Stomach smooth muscle (tissue), 2 donors: Measurements from ENCODE around the gene RTN4.
"Not testable (repeated sequence)": the region's sequence is repeated elsewhere in the genome, so short reads cannot be mapped to it uniquely, and the experiment has no call there.

ENCODE experiments used
- H3K27ac ChIP-seq: one replicate; pipeline ENCODE4 v1.7.0; 2013; ENCODE audit warnings: mild to moderate bottlenecking, low read length, inconsistent platforms
- H3K27me3 ChIP-seq, 2 donors: one replicate each; pipeline ENCODE4 v1.7.0; 2013; ENCODE audit warnings: low read length in 2 of 2; ENCODE audit not compliant: insufficient read depth in 2 of 2, control insufficient read depth in 1 of 2
- H3K36me3 ChIP-seq, 2 donors: one replicate each; pipeline ENCODE4 v1.7.0; 2013; ENCODE audit warnings: low read length in 2 of 2; ENCODE audit not compliant: control insufficient read depth in 2 of 2, insufficient read depth in 2 of 2
- H3K4me1 ChIP-seq: one replicate; pipeline ENCODE4 v1.7.0; 2013; ENCODE audit warnings: low read length; ENCODE audit not compliant: control insufficient read depth, insufficient read depth
- H3K4me3 ChIP-seq, 2 donors: one replicate each; pipeline ENCODE4 v1.7.0; 2013; ENCODE audit warnings: low read length in 2 of 2
- H3K9ac ChIP-seq, 2 donors: one replicate each; pipeline ENCODE4 v1.7.0; 2013; ENCODE audit warnings: low read length in 2 of 2, mild to moderate bottlenecking in 1 of 2
- H3K9me3 ChIP-seq, 2 donors: one replicate each; pipeline ENCODE4 v1.7.0; 2013; ENCODE audit warnings: low read length in 2 of 2; ENCODE audit not compliant: control insufficient read depth in 2 of 2
- donor health status: healthy.
- donor health status: Pancreatic carcinoma.

RTN4 gene

GRCh38 chr2:55050100-55050994, at the start of gene RTN4:
Gene RTN4 (minus strand): TSS chr2:55050451. CDS start chr2:55050300, 151 bp downstream.
- Histone ChIP-seq H3K36me3 (no peaks in the 10 kb centered on the region), H3K27me3 (no peaks in the 10 kb centered on the region), H3K9ac (peak within 1 kb of the TSS; percentile 91 to 96), H3K27ac (peak within 1 kb of the TSS; percentile 96), H3K9me3 (no peaks in the 10 kb centered on the region), H3K4me1 (peaks cover 23% of the 10 kb centered on the region), H3K4me3 (peak within 1 kb of the TSS; percentile 95 to 96)

GRCh38 chr2:55099493-55099877, 49.2 kb upstream of the RTN4 start:
- peak overlapping the region; percentile 75 for H3K27ac ChIP-seq
- peaks cover 33% of the 10 kb centered on the region for H3K4me1 ChIP-seq

GRCh38 chr2:55097461-55098410, 47.5 kb upstream of the RTN4 start:
- no peaks in the 10 kb centered on the region for H3K36me3 ChIP-seq
- no peaks in the 10 kb centered on the region for H3K9me3 ChIP-seq
- peak overlapping the region; percentile 71 for H3K27ac ChIP-seq
- no peak overlapping the region for H3K9ac ChIP-seq
- no peak overlapping the region for H3K4me3 ChIP-seq
- peaks cover 33% of the 10 kb centered on the region for H3K4me1 ChIP-seq
- no peaks in the 10 kb centered on the region for H3K27me3 ChIP-seq

More at GRCh38 chr2:55099493-55099877, 49.2 kb upstream of the RTN4 start:
- no peak overlapping the region for H3K9ac ChIP-seq
- no peak overlapping the region for H3K4me3 ChIP-seq
- no peaks in the 10 kb centered on the region for H3K9me3 ChIP-seq
- H3K36me3 ChIP-seq, result no peaks in the 10 kb centered on the region
- H3K27me3 ChIP-seq, result no peaks in the 10 kb centered on the region

- Histone ChIP-seq H3K9ac (no peak overlapping the region), H3K4me3 (no peak overlapping the region), H3K36me3 (no peaks in the 10 kb centered on the region), H3K4me1 (peaks cover 31% of the 10 kb centered on the region), H3K9me3 (no peaks in the 10 kb centered on the region), H3K27ac (peak overlapping the region; percentile 71), H3K27me3 (no peaks in the 10 kb centered on the region)
Observed at GRCh38 chr2:55097082-55097460, 46.8 kb upstream of the RTN4 start.

GRCh38 chr2:55096586-55096985, 46.3 kb upstream of the RTN4 start:
- no peak overlapping the region for H3K4me3 ChIP-seq
- peak overlapping the region; percentile 71 for H3K27ac ChIP-seq
- H3K4me1 ChIP-seq, result peaks cover 28% of the 10 kb centered on the region
- no peaks in the 10 kb centered on the region for H3K27me3 ChIP-seq
- no peaks in the 10 kb centered on the region for H3K9me3 ChIP-seq
- no peaks in the 10 kb centered on the region for H3K36me3 ChIP-seq
- H3K9ac ChIP-seq, result no peak overlapping the region

- Histone ChIP-seq H3K27ac (no peak overlapping the region), H3K4me3 (no peak overlapping the region), H3K4me1 (peaks cover 13% of the 10 kb centered on the region), H3K9ac (no peak overlapping the region), H3K9me3 (no peaks in the 10 kb centered on the region), H3K27me3 (no peaks in the 10 kb centered on the region), H3K36me3 (no peaks in the 10 kb centered on the region)
Observed at GRCh38 chr2:55093381-55093780, 43.1 kb upstream of the RTN4 start.

GRCh38 chr2:55092439-55092838, 42.2 kb upstream of the RTN4 start:
- no peak overlapping the region for H3K27ac ChIP-seq

GRCh38 chr2:55091681-55092080, 41.4 kb upstream of the RTN4 start:
- H3K9me3 ChIP-seq, H3K36me3 ChIP-seq, H3K27ac ChIP-seq, H3K9ac ChIP-seq, H3K4me1 ChIP-seq, H3K27me3 ChIP-seq, H3K4me3 ChIP-seq: not testable (repeated sequence)

More at GRCh38 chr2:55092439-55092838, 42.2 kb upstream of the RTN4 start:
- no peak overlapping the region for H3K9ac ChIP-seq
- H3K9me3 ChIP-seq, result no peaks in the 10 kb centered on the region
- peaks cover 9% of the 10 kb centered on the region for H3K4me1 ChIP-seq
- H3K27me3 ChIP-seq, result no peaks in the 10 kb centered on the region
- no peaks in the 10 kb centered on the region for H3K36me3 ChIP-seq
- H3K4me3 ChIP-seq, result no peak overlapping the region

GRCh38 chr2:55090702-55091101, 40.5 kb upstream of the RTN4 start:
- H3K4me3 ChIP-seq, result no peak overlapping the region
- no peaks in the 10 kb centered on the region for H3K27me3 ChIP-seq
- H3K27ac ChIP-seq, result no peak overlapping the region
- H3K36me3 ChIP-seq, result no peaks in the 10 kb centered on the region
- no peak overlapping the region for H3K9ac ChIP-seq
- no peaks in the 10 kb centered on the region for H3K9me3 ChIP-seq
- H3K4me1 ChIP-seq, result no peaks in the 10 kb centered on the region

GRCh38 chr2:55089726-55090125, 39.5 kb upstream of the RTN4 start:
- Histone ChIP-seq H3K9ac (no peak overlapping the region), H3K27me3 (no peaks in the 10 kb centered on the region), H3K36me3 (no peaks in the 10 kb centered on the region), H3K4me3 (no peak overlapping the region), H3K4me1 (no peaks in the 10 kb centered on the region), H3K27ac (no peak overlapping the region), H3K9me3 (no peaks in the 10 kb centered on the region)
